ENCODE results near the gene ATXN2.
"Not testable (repeated sequence)": the region's sequence is repeated elsewhere in the genome, so short reads cannot be mapped to it uniquely, and the experiment has no call there.

Gene ATXN2

DNA sequence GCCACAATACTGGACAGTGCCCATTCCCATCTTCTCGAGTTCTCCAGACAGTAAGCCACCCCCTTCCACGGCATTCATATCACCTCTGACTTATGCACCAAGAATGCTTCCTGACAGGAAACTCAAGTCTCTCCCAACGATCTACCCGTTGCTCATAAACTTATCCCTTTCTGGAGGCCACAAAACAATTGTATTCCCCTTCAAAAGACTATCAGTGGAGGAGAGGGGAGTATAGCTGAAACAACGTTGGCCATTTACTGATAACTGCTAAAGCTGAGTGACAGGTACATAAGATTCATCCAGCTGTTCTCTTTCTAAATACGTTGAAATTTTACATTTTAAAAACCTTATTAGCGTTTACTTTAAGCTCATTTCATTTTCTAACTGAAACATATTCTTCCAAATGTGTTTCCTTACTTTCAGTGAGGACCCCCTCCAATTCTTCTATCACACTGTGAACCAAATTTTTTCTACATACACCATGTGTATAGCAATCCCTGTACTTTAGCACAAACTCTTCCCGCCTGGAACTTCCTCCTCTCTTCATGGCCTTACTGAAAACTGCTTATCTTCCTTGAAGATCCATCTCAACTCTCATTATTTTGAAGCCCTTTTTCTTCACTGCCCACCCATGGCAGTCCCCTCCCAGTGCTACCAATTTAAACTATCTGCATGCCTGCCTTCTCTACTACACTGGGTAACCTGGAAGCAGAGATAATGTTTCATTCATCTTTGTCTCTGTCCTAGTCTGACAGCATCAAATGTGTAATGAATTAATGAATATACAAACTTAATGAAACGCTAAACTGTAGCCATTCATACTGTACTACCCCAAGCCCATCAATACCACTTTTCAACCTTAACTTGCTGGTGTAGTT lies 28.8 kb downstream of the ATXN2 start:
- no peak overlapping the region for H3K4me3 ChIP-seq (ENCODE audit: low read depth, low read length)
- TF ChIP-seq, protein P1, sequence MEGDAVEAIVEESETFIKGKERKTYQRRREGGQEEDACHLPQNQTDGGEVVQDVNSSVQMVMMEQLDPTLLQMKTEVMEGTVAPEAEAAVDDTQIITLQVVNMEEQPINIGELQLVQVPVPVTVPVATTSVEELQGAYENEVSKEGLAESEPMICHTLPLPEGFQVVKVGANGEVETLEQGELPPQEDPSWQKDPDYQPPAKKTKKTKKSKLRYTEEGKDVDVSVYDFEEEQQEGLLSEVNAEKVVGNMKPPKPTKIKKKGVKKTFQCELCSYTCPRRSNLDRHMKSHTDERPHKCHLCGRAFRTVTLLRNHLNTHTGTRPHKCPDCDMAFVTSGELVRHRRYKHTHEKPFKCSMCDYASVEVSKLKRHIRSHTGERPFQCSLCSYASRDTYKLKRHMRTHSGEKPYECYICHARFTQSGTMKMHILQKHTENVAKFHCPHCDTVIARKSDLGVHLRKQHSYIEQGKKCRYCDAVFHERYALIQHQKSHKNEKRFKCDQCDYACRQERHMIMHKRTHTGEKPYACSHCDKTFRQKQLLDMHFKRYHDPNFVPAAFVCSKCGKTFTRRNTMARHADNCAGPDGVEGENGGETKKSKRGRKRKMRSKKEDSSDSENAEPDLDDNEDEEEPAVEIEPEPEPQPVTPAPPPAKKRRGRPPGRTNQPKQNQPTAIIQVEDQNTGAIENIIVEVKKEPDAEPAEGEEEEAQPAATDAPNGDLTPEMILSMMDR (IDR thresholded peaks at IDR 0.05): no peak
- H3K9me3 ChIP-seq (ENCODE audit: control insufficient read depth, low read length): no peaks in the 10 kb centered on the region
- no peaks in the 10 kb centered on the region for H3K36me3 ChIP-seq (ENCODE audit: control insufficient read depth, insufficient read depth, low read length)
- H3K9ac ChIP-seq: no peak overlapping the region
- H3K4me1 ChIP-seq: peaks cover 3% of the 10 kb centered on the region
- no peak overlapping the region for H2AFZ ChIP-seq
- H3K79me2 ChIP-seq: peaks cover 58% of the 10 kb centered on the region
- H3K4me2 ChIP-seq (ENCODE audit: low read length): no peak overlapping the region
- H3K27ac ChIP-seq: no peak overlapping the region
- no peaks in the 10 kb centered on the region for H3K27me3 ChIP-seq (ENCODE audit: control insufficient read depth, insufficient read depth, low read length)

DNA sequence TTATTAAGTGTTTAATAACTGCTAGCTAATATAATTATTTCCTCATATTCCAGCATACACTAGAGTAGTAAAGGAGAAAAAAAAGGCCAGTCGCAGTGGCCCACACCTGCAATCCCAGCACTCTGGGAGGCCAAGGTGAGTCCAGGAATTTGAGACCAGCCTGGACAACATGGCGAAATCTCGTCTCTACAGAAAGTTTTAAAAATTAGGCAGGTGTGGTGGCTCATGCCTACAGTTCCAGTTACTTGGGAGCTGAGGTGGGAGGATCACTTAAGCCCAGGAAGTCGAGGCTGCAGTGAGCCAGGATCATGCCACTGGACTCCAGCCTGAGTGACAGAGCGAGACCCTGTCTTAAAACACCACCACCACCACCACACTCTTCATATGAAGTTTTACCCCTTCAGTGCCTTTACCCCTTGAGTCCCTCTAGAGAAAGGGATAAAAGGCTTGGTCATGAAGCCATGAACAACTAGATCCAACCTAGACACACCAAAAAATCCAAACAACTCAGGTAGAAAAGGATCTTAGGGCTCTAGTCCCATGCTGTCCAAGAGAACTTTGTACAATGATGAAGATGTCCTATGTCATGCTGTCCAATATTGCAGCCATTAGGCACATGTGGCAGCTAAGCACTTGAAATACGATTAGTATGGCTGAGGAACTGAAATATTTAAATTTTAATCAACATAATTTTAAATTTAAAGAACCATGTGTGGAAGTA lies 29.6 kb downstream of the ATXN2 start:
- Histone ChIP-seq H3K27ac (no peak overlapping the region), H3K9ac (no peak overlapping the region), H3K27me3 (ENCODE audit: control insufficient read depth, insufficient read depth, low read length) (no peaks in the 10 kb centered on the region), H3K4me2 (ENCODE audit: low read length) (no peak overlapping the region), H3K4me1 (peaks cover 3% of the 10 kb centered on the region), H3K36me3 (ENCODE audit: control insufficient read depth, insufficient read depth, low read length) (no peaks in the 10 kb centered on the region), H3K79me2 (peaks cover 60% of the 10 kb centered on the region), H3K9me3 (ENCODE audit: control insufficient read depth, low read length) (no peaks in the 10 kb centered on the region), H3K4me3 (ENCODE audit: low read depth, low read length) (no peak overlapping the region), H2AFZ (no peak overlapping the region)
- TF ChIP-seq, protein P1 (IDR thresholded peaks at IDR 0.05): no peak

GRCh38 chr12:111560844-111561243 lies 38.3 kb downstream of the ATXN2 start:
- H3K9ac ChIP-seq; H3K4me2 ChIP-seq (ENCODE audit: low read length); H3K4me3 ChIP-seq (ENCODE audit: low read depth, low read length); H3K9me3 ChIP-seq (ENCODE audit: control insufficient read depth, low read length); H3K4me1 ChIP-seq; H3K27ac ChIP-seq; H2AFZ ChIP-seq; H3K36me3 ChIP-seq (ENCODE audit: control insufficient read depth, insufficient read depth, low read length); H3K27me3 ChIP-seq (ENCODE audit: control insufficient read depth, insufficient read depth, low read length): not testable (repeated sequence)
- H3K79me2 ChIP-seq: peaks cover 46% of the 10 kb centered on the region

DNA sequence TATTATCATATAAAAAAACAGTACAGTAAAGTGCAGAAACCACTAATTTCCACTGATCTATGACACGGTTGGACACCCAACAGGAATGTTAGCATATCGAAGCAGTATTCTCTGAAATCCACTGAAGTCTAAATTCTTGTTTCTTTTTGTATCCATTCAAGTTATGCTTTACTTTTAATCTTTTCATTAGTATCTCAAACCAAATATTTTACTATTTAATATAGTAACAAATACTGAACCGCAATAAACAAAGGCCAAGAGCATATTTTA lies 41.1 kb downstream of the ATXN2 start:
- Histone ChIP-seq H2AFZ (no peak overlapping the region), H3K9ac (no peak overlapping the region), H3K36me3 (ENCODE audit: control insufficient read depth, insufficient read depth, low read length) (no peaks in the 10 kb centered on the region), H3K9me3 (ENCODE audit: control insufficient read depth, low read length) (no peaks in the 10 kb centered on the region), H3K27ac (no peak overlapping the region), H3K27me3 (ENCODE audit: control insufficient read depth, insufficient read depth, low read length) (no peaks in the 10 kb centered on the region), H3K4me3 (ENCODE audit: low read depth, low read length) (no peak overlapping the region), H3K79me2 (peaks cover 32% of the 10 kb centered on the region), H3K4me1 (peaks cover 9% of the 10 kb centered on the region), H3K4me2 (ENCODE audit: low read length) (no peak overlapping the region)
- TF ChIP-seq, protein P1 (IDR thresholded peaks at IDR 0.05): no peak

DNA sequence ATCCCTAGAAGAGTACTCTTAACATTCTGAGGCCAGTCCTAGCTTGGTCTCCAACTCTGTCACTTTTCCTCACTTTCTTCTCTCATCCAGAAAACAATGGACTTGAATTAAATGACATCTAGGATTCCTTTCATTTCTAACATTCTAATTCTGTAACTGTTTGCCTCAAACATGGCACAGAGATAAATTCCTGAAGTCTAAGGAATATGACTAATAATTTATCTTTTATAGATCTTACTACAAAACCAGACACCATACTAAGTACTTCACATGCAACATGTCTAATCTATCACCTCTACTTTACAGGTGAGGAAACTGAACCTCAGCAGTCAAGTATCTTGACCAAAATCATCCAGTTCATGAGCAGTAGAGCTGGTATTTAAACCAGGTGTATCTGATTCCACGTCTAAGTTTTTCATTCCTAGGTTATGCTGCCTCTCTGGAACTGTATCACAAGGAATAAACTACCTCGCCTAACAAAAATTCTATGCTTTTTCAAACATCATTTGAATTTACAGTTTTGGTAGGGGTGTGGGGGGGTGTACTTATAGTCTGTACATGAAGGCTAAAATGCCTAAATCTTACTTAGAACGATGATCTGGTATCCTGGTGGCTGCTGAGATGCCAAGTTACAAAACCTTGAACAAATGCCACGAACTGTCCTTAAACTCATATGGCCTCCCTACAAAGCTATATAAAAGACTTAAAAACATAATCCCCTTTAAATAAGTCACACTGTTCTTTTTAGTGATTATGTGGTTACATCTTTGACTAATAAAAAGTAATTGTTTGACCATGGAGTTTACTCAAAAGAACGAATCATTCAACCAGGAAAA lies 41.6 kb downstream of the ATXN2 start:
- Histone ChIP-seq H3K9me3 (ENCODE audit: control insufficient read depth, low read length) (no peaks in the 10 kb centered on the region), H3K27ac (no peak overlapping the region), H2AFZ (no peak overlapping the region), H3K4me3 (ENCODE audit: low read depth, low read length) (no peak overlapping the region), H3K27me3 (ENCODE audit: control insufficient read depth, insufficient read depth, low read length) (no peaks in the 10 kb centered on the region), H3K79me2 (peaks cover 29% of the 10 kb centered on the region), H3K4me2 (ENCODE audit: low read length) (no peak overlapping the region), H3K9ac (no peak overlapping the region), H3K36me3 (ENCODE audit: control insufficient read depth, insufficient read depth, low read length) (no peaks in the 10 kb centered on the region), H3K4me1 (peaks cover 7% of the 10 kb centered on the region)
- TF ChIP-seq, protein P1 (IDR thresholded peaks at IDR 0.05): no peak
